ENCODE data around the gene AKR1C1.
"Not testable (repeated sequence)": the region's sequence is repeated elsewhere in the genome, so short reads cannot be mapped to it uniquely, and the experiment has no call there.

Gene AKR1C1

DNA sequence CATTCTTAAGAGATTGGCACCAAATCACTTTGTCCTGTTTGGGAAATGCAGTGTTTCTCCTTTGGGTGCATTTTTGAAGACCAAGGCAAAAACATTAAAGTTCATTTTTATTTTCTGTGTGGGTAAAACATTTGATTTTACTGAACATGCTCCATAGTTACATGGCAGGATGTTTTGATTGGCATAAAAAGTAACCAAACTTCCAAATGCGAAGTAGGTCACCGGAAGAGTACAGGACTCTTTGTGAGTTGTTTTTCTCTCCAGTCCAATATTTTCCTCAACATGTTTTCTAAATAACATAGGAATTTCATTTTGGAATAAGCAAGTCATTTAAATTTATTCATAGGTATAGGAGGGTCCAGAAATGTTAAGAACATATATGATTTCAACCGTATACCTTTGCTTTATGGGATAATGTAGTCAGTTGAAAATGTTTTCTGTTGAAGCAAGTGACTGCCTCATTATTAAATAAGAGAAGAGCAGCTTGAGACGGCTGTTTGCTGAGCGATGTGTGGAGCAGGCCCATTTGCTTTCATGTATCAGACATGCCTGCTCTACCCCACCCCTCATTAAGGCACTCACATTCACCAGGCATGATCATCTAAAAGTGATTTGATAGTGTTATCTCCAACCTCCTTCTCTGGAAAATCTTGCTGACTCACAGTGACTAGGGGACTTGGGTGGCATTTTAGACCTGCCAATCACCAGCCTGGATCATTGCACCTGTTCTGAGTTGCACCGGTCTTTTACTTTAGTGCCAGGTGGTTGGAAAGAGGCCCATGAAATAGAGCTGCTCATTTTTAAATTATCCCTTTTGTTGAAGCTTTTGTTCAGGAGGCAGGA lies 56.8 kb downstream of the AKR1C1 start:
- not testable (repeated sequence) for DNase-seq (ENCODE audit: low read depth)

- not testable (repeated sequence) for DNase-seq (ENCODE audit: low read depth)
Measured at GRCh38 chr10:5021624-5022290, 58.5 kb downstream of the AKR1C1 start.

GRCh38 chr10:5023177-5023805 lies 60.1 kb downstream of the AKR1C1 start:
- no peak for DNase-seq (ENCODE audit: low read depth)

- DNase-seq (ENCODE audit: low read depth) = not testable (repeated sequence)
Measured at GRCh38 chr10:5025461-5025881, 62.3 kb downstream of the AKR1C1 start.

DNA sequence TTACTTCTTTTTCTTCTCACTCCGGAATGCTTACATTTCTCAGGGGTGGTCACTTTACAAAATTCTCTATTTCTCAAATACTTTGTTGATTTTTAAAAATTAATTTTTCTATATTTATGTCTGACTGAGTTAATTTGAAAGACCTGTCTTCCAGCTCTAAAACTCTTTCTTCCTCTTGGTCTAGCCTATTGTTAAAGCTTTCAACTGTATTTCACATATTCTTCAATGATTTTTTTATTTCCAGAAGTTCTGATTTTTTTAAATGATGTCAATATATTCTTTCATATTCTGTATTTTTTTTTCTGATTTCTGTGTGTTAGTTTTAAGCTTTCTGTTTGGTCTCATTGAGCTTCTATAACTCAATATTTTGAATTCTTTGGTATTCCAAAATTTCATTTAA lies 67.8 kb downstream of the AKR1C1 start:
- DNase-seq (ENCODE audit: low read depth) = no peak

- not testable (repeated sequence) for DNase-seq (ENCODE audit: low read depth)
Measured at GRCh38 chr10:5031588-5031987, 68.4 kb downstream of the AKR1C1 start.

GRCh38 chr10:5032444-5032843 lies 69.2 kb downstream of the AKR1C1 start:
- not testable (repeated sequence) for DNase-seq (ENCODE audit: low read depth)
